ENCODE measurements around the gene EREG.

The EREG gene

DNA sequence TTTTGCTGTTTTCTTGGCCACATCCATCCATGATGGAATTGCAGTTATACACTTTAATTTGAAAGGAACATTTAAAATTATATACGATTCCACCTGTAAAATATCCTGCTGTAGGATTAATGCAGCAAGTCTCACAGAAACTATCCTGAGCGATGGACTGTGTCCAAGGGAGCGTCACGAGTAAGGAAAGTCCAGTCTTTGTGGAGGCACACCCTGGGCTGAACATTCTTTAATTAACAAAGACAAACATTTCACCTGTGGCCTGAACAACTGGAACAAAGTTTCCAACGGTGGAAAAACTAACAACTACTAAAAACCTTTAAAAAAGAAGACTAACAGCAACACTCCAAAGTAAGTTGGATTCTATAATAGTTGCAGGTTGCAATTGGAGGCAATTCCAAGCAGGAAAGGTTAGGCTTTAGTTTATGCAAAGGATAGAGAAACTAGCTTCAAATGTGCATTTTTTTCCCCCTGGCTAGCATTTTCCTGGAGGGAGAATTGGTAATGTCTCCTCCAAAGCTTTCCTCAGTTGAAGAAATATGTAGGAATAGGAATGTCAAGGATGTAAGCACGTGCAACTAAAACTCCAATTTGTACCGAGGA lies 11.0 kb downstream of the EREG start:
- no peak overlapping the region for H3K27ac ChIP-seq

GRCh38 chr4:74376888-74377483 lies 12.0 kb downstream of the EREG start:
- TF ChIP-seq CTCF (IDR thresholded peaks at IDR 0.05) (peak; percentile 84), ZFX (IDR thresholded peaks at IDR 0.05; ENCODE audit: borderline replicate concordance) (no peak)
- no peak overlapping the region for H3K27ac ChIP-seq

More for the DNA sequence above, 11.0 kb downstream of the EREG start:
- no peak for TF ChIP-seq ZFX (IDR thresholded peaks at IDR 0.05; ENCODE audit: borderline replicate concordance)
- TF ChIP-seq CTCF (IDR thresholded peaks at IDR 0.05) = no peak

GRCh38 chr4:74377714-74378113 lies 12.8 kb downstream of the EREG start:
- no peak for TF ChIP-seq CTCF (IDR thresholded peaks at IDR 0.05)
- no peak for TF ChIP-seq ZFX (IDR thresholded peaks at IDR 0.05; ENCODE audit: borderline replicate concordance)
- H3K27ac ChIP-seq = no peak overlapping the region

GRCh38 chr4:74378573-74378972 lies 13.6 kb downstream of the EREG start:
- H3K27ac ChIP-seq = no peak overlapping the region
- TF ChIP-seq ZFX (IDR thresholded peaks at IDR 0.05; ENCODE audit: borderline replicate concordance) (no peak), CTCF (IDR thresholded peaks at IDR 0.05) (no peak)

GRCh38 chr4:74379912-74380311 lies 15.0 kb downstream of the EREG start:
- no peak for TF ChIP-seq ZFX (IDR thresholded peaks at IDR 0.05; ENCODE audit: borderline replicate concordance)
- TF ChIP-seq CTCF (IDR thresholded peaks at IDR 0.05) = no peak
- H3K27ac ChIP-seq = no peak overlapping the region

- no peak for TF ChIP-seq CTCF (IDR thresholded peaks at IDR 0.05)
- TF ChIP-seq ZFX (IDR thresholded peaks at IDR 0.05; ENCODE audit: borderline replicate concordance) = no peak
- H3K27ac ChIP-seq = no peak overlapping the region
Measured at GRCh38 chr4:74385386-74385785, 20.4 kb downstream of the EREG start.

- no peak for TF ChIP-seq ZFX (IDR thresholded peaks at IDR 0.05; ENCODE audit: borderline replicate concordance)
- no peak for TF ChIP-seq CTCF (IDR thresholded peaks at IDR 0.05)
- no peak overlapping the region for H3K27ac ChIP-seq
Measured at GRCh38 chr4:74386159-74386558, 21.2 kb downstream of the EREG start.
